ENCODE measurements around the gene USP47. TPM values are rescaled to one million over a fixed set of nuclear protein-coding genes. Genes with fewer than 3 reads are reported as not detected.
A peak's percentile ranks its signal among the peaks of the same experiment; 100 is the strongest.

Gene USP47
- total and polyA plus RNA-seq, 12 donors = 36.9 to 107 (median 43.0) TPM

DNA sequence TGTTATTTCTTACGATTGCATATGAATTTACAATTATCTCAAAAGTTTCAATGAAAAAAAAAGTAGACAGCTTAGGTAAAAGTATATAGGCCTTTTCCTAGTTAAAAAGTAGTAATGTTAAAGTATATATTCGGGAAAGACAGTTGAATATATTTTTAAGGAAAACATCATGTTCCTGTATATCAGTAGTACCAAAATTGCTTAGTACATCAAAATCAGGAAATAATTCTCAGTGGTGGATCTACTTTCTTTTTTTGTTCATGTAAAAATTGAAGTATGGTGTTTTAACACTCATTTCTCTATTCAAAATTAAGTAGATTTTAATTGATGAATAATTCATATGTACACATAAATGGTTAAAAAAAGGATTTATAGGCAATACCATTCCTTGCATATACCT lies 73.9 kb downstream of the USP47 start:
- Histone ChIP-seq H3K4me1 (replicated peaks in 1 of 2) (peaks cover 6 to 13% of the 10 kb centered on the region in 2 donors), H3K27ac (no peak overlapping the region), H3K9me3 (replicated peaks in 1 of 3) (no peaks in the 10 kb centered on the region), H3K27me3 (no peaks in the 10 kb centered on the region), H3K36me3 (replicated peaks in 1 of 2) (no peaks in the 10 kb centered on the region), H3K4me3 (no peak overlapping the region)
- TF ChIP-seq, protein P1, sequence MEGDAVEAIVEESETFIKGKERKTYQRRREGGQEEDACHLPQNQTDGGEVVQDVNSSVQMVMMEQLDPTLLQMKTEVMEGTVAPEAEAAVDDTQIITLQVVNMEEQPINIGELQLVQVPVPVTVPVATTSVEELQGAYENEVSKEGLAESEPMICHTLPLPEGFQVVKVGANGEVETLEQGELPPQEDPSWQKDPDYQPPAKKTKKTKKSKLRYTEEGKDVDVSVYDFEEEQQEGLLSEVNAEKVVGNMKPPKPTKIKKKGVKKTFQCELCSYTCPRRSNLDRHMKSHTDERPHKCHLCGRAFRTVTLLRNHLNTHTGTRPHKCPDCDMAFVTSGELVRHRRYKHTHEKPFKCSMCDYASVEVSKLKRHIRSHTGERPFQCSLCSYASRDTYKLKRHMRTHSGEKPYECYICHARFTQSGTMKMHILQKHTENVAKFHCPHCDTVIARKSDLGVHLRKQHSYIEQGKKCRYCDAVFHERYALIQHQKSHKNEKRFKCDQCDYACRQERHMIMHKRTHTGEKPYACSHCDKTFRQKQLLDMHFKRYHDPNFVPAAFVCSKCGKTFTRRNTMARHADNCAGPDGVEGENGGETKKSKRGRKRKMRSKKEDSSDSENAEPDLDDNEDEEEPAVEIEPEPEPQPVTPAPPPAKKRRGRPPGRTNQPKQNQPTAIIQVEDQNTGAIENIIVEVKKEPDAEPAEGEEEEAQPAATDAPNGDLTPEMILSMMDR (IDR thresholded peaks at IDR 0.05) = no peak
- TF ChIP-seq POLR2A (IDR thresholded peaks at IDR 0.05) = no peak
- intact Hi-C loops (cut with DNase I) = no loop called here
- 97 to 99% (median 99%) methylated on average over 2 of the region's 2 CpGs for WGBS, 4 donors
- no peak for DNase-seq

GRCh38 chr11:11916981-11917399 lies 75.2 kb downstream of the USP47 start:
- intact Hi-C loops (cut with DNase I) = no loop called here
- peak overlapping the region in 2 of 5 donors; percentile 5 to 18 for H3K27ac ChIP-seq
- WGBS, 4 donors = 82 to 98% (median 96%) methylated on average over 1 of the region's 1 CpG

GRCh38 chr11:11923828-11924227 lies 82.1 kb downstream of the USP47 start:
- TF ChIP-seq, protein P1 (IDR thresholded peaks at IDR 0.05) = no peak
- no peak for TF ChIP-seq POLR2A (IDR thresholded peaks at IDR 0.05)
- Histone ChIP-seq H3K4me3 (no peak overlapping the region), H3K36me3 (replicated peaks in 1 of 2) (no peaks in the 10 kb centered on the region), H3K9me3 (replicated peaks in 1 of 3) (peaks cover 0 to 5% (median 0%) of the 10 kb centered on the region in 3 donors), H3K4me1 (replicated peaks in 1 of 2) (peaks cover 4 to 11% of the 10 kb centered on the region in 2 donors), H3K27ac (peak overlapping the region in 1 of 5 donors; percentile 15), H3K27me3 (no peaks in the 10 kb centered on the region)
- intact Hi-C loops (cut with DNase I) = no loop called here
- no peak for DNase-seq

More at GRCh38 chr11:11916981-11917399, 75.2 kb downstream of the USP47 start:
- peak in 5 of 7 donors; percentile 33 to 67 (median 51) for DNase-seq
- Histone ChIP-seq H3K36me3 (replicated peaks in 1 of 2) (no peaks in the 10 kb centered on the region), H3K4me3 (no peak overlapping the region), H3K9me3 (replicated peaks in 1 of 3) (no peaks in the 10 kb centered on the region), H3K4me1 (replicated peaks in 1 of 2) (peaks cover 6 to 13% of the 10 kb centered on the region in 2 donors), H3K27me3 (no peaks in the 10 kb centered on the region)
- no peak for TF ChIP-seq POLR2A (IDR thresholded peaks at IDR 0.05)
- TF ChIP-seq, protein P1 (IDR thresholded peaks at IDR 0.05) = no peak

GRCh38 chr11:11929920-11930319 lies 88.1 kb downstream of the USP47 start:
- no peak for DNase-seq
- H3K27me3 ChIP-seq = no peaks in the 10 kb centered on the region
- no peak overlapping the region for H3K4me3 ChIP-seq
- no peak overlapping the region for H3K27ac ChIP-seq
- peaks cover 6 to 9% of the 10 kb centered on the region in 2 donors for H3K4me1 ChIP-seq (replicated peaks in 1 of 2)
- peaks cover 0 to 5% (median 0%) of the 10 kb centered on the region in 3 donors for H3K9me3 ChIP-seq (replicated peaks in 1 of 3)
- no peak for TF ChIP-seq POLR2A (IDR thresholded peaks at IDR 0.05)
- TF ChIP-seq, protein P1 (IDR thresholded peaks at IDR 0.05) = no peak
- intact Hi-C loops (cut with DNase I) = loop anchor here (5.0 to 10.0 kb wide), 3 partner anchors 112 to 305 kb away; no protein-coding TSS in a partner anchor
- 83 to 91% (median 87%) methylated on average over 2 of the region's 2 CpGs for WGBS, 4 donors
- H3K36me3 ChIP-seq (replicated peaks in 1 of 2) = peaks cover 0 to 20% of the 10 kb centered on the region in 2 donors
